A549 (cell line): ENCODE measurements around the gene CELF2.

Experiments used
- GATA3 ChIP-seq: IDR thresholded peaks from 2 replicates; pipeline ENCODE4 v1.6.1; 2012; ENCODE audit warnings: borderline replicate concordance
- POLR2A ChIP-seq: IDR thresholded peaks from 2 replicates; pipeline ENCODE4 v1.6.1; 2012; ENCODE audit warnings: mild to moderate bottlenecking, low read length

DNA sequence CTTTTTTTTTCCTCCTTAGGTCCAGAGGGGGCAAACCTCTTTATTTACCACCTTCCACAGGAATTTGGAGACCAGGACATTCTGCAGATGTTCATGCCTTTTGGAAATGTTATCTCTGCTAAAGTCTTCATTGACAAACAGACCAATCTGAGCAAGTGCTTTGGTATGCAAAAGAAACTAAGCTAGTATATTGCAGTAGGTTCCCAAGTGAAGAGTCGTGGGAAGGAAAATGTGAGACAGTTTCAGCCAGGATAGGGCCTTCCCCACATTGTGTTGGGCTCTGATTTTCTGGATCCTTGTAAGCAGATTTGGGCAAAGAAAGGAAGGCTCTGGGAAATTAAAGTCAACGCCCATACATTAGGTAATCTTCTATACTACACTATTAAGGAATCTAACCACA lies 308.1 kb downstream of the CELF2 start:
- TF ChIP-seq POLR2A (no peak), GATA3 (no peak)
